ENCODE results near the gene EMCN. TPM values are rescaled to one million over a fixed set of nuclear protein-coding genes. Genes with fewer than 3 reads are reported as not detected.

Gene EMCN
- total and polyA plus RNA-seq, 2 donors (not counting 1 experiment from before 2014, with no cell fraction given): not detected

- no peak overlapping the region for H3K4me3 ChIP-seq (replicated peaks in 1 of 4; ENCODE audit: control extremely low read depth in 1 of 4, insufficient read depth in 1 of 4, low read depth in 3 of 4, low read length in 4 of 4)
- H3K36me3 ChIP-seq (ENCODE audit: control insufficient read depth, insufficient read depth, low read length): no peaks in the 10 kb centered on the region
- no peaks in the 10 kb centered on the region for H3K79me2 ChIP-seq (ENCODE audit: control insufficient read depth, insufficient read depth, low read length)
- no peak for DNase-seq (ENCODE audit: low read depth in 2 of 2)
- H4K20me1 ChIP-seq (ENCODE audit: control insufficient read depth, extremely low read depth, insufficient read depth, low read length): no peaks in the 10 kb centered on the region
- H3K27ac ChIP-seq (ENCODE audit: insufficient read depth, low read length): no peak overlapping the region
- no peak for TF ChIP-seq EZH2 (IDR thresholded peaks at IDR 0.05; ENCODE audit: low read length, missing control alignments)
- TF ChIP-seq CTCF (conservative IDR thresholded peaks at IDR 0.05 in 1 of 2, IDR thresholded peaks at IDR 0.05 in 1 of 2; ENCODE audit: low read depth in 1 of 2, low read length in 2 of 2): no peak
- H3K4me1 ChIP-seq (ENCODE audit: control insufficient read depth, extremely low read depth, insufficient read depth, low read length): no peaks in the 10 kb centered on the region
- H3K9ac ChIP-seq (ENCODE audit: insufficient read depth, low read length): no peak overlapping the region
- H2AFZ ChIP-seq (ENCODE audit: low read length): no peak overlapping the region
- H3K4me2 ChIP-seq (ENCODE audit: extremely low read depth, insufficient read depth, low read length): no peak overlapping the region
- no peaks in the 10 kb centered on the region for H3K27me3 ChIP-seq (ENCODE audit: control insufficient read depth, insufficient read depth, low read length)
- H3K9me3 ChIP-seq (ENCODE audit: control insufficient read depth, insufficient read depth, low read depth, low read length): no peaks in the 10 kb centered on the region
Observed at GRCh38 chr4:100545427-100545826, 27.6 kb upstream of the EMCN start.

GRCh38 chr4:100540131-100540530, 22.3 kb upstream of the EMCN start:
- no peak for TF ChIP-seq EZH2 (IDR thresholded peaks at IDR 0.05; ENCODE audit: low read length, missing control alignments)
- no peak for TF ChIP-seq CTCF (conservative IDR thresholded peaks at IDR 0.05 in 1 of 2, IDR thresholded peaks at IDR 0.05 in 1 of 2; ENCODE audit: low read depth in 1 of 2, low read length in 2 of 2)
- no peaks in the 10 kb centered on the region for H3K36me3 ChIP-seq (ENCODE audit: control insufficient read depth, insufficient read depth, low read length)
- no peak overlapping the region for H3K27ac ChIP-seq (ENCODE audit: insufficient read depth, low read length)
- no peak overlapping the region for H3K9ac ChIP-seq (ENCODE audit: insufficient read depth, low read length)
- DNase-seq (ENCODE audit: low read depth in 2 of 2): no peak
- no peaks in the 10 kb centered on the region for H3K9me3 ChIP-seq (ENCODE audit: control insufficient read depth, insufficient read depth, low read depth, low read length)
- H3K79me2 ChIP-seq (ENCODE audit: control insufficient read depth, insufficient read depth, low read length): no peaks in the 10 kb centered on the region
- no peaks in the 10 kb centered on the region for H3K4me1 ChIP-seq (ENCODE audit: control insufficient read depth, extremely low read depth, insufficient read depth, low read length)
- no peaks in the 10 kb centered on the region for H4K20me1 ChIP-seq (ENCODE audit: control insufficient read depth, extremely low read depth, insufficient read depth, low read length)
- no peak overlapping the region for H2AFZ ChIP-seq (ENCODE audit: low read length)
- H3K27me3 ChIP-seq (ENCODE audit: control insufficient read depth, insufficient read depth, low read length): no peaks in the 10 kb centered on the region
- H3K4me3 ChIP-seq (replicated peaks in 1 of 4; ENCODE audit: control extremely low read depth in 1 of 4, insufficient read depth in 1 of 4, low read depth in 3 of 4, low read length in 4 of 4): no peak overlapping the region
- H3K4me2 ChIP-seq (ENCODE audit: extremely low read depth, insufficient read depth, low read length): no peak overlapping the region

- no peaks in the 10 kb centered on the region for H3K4me1 ChIP-seq (ENCODE audit: control insufficient read depth, extremely low read depth, insufficient read depth, low read length)
Observed at GRCh38 chr4:100539706-100540105, 21.9 kb upstream of the EMCN start.

More at GRCh38 chr4:100539706-100540105, 21.9 kb upstream of the EMCN start:
- H3K4me2 ChIP-seq (ENCODE audit: extremely low read depth, insufficient read depth, low read length): no peak overlapping the region
- TF ChIP-seq EZH2 (IDR thresholded peaks at IDR 0.05; ENCODE audit: low read length, missing control alignments) (no peak), CTCF (conservative IDR thresholded peaks at IDR 0.05 in 1 of 2, IDR thresholded peaks at IDR 0.05 in 1 of 2; ENCODE audit: low read depth in 1 of 2, low read length in 2 of 2) (no peak)
- H3K27ac ChIP-seq (ENCODE audit: insufficient read depth, low read length): no peak overlapping the region
- H4K20me1 ChIP-seq (ENCODE audit: control insufficient read depth, extremely low read depth, insufficient read depth, low read length): no peaks in the 10 kb centered on the region
- no peak overlapping the region for H2AFZ ChIP-seq (ENCODE audit: low read length)
- no peaks in the 10 kb centered on the region for H3K9me3 ChIP-seq (ENCODE audit: control insufficient read depth, insufficient read depth, low read depth, low read length)
- no peak overlapping the region for H3K4me3 ChIP-seq (replicated peaks in 1 of 4; ENCODE audit: control extremely low read depth in 1 of 4, insufficient read depth in 1 of 4, low read depth in 3 of 4, low read length in 4 of 4)
- no peaks in the 10 kb centered on the region for H3K79me2 ChIP-seq (ENCODE audit: control insufficient read depth, insufficient read depth, low read length)
- no peak overlapping the region for H3K9ac ChIP-seq (ENCODE audit: insufficient read depth, low read length)
- H3K27me3 ChIP-seq (ENCODE audit: control insufficient read depth, insufficient read depth, low read length): no peaks in the 10 kb centered on the region
- H3K36me3 ChIP-seq (ENCODE audit: control insufficient read depth, insufficient read depth, low read length): no peaks in the 10 kb centered on the region
- no peak for DNase-seq (ENCODE audit: low read depth in 2 of 2)
